HL-60 (cell line): ENCODE data around the gene C6orf132.

Experiments used
- DNase-seq, 2 experiments: peaks; one replicate each; pipeline ENCODE4 v3.0.0-alpha.2; 2010 to 2020; ENCODE audit warnings: low read depth in 1 of 2, low spot score in 1 of 2
- H3K27ac ChIP-seq: fragments of 250-450 bp; sonication (Bioruptor Pico); replicated peaks from 2 replicates; pipeline ENCODE4 v1.5.1; 2020; ENCODE audit warnings: mild to moderate bottlenecking, moderate library complexity
- H3K27me3 ChIP-seq: fragments of 250-450 bp; sonication (Bioruptor Pico); 2 replicates; pipeline ENCODE4 v1.5.1; 2021; ENCODE audit warnings: mild to moderate bottlenecking, moderate library complexity; ENCODE audit not compliant: insufficient read depth, poor library complexity, severe bottlenecking
- H3K4me3 ChIP-seq: replicated peaks from 2 replicates; pipeline ENCODE4 v1.5.1; 2011; ENCODE audit warnings: mild to moderate bottlenecking, control low read depth, low read length; ENCODE audit not compliant: insufficient read depth
- GABPA ChIP-seq: IDR thresholded peaks from 2 replicates; pipeline ENCODE4 v1.6.1; 2012; ENCODE audit warnings: low read depth
- POLR2AphosphoS5 ChIP-seq: IDR thresholded peaks from 2 replicates; pipeline ENCODE4 v1.6.1; 2012; ENCODE audit warnings: low read depth
- SPI1 ChIP-seq: IDR thresholded peaks from 2 replicates; pipeline ENCODE4 v1.6.1; 2012; ENCODE audit warnings: low read depth, mild to moderate bottlenecking, borderline replicate concordance
- TF ChIP-seq, protein P1 (sequence below): IDR thresholded peaks from 2 replicates; pipeline ENCODE4 v1.6.1; 2012; ENCODE audit warnings: low read depth; ENCODE audit not compliant: insufficient replicate concordance
- TF ChIP-seq, protein P2 (sequence below): IDR thresholded peaks from one replicate; pipeline ENCODE4 v1.5.1; 2011; ENCODE audit warnings: low read length, control low read depth, inconsistent platforms; ENCODE audit not compliant: insufficient read depth

C6orf132 gene

DNA sequence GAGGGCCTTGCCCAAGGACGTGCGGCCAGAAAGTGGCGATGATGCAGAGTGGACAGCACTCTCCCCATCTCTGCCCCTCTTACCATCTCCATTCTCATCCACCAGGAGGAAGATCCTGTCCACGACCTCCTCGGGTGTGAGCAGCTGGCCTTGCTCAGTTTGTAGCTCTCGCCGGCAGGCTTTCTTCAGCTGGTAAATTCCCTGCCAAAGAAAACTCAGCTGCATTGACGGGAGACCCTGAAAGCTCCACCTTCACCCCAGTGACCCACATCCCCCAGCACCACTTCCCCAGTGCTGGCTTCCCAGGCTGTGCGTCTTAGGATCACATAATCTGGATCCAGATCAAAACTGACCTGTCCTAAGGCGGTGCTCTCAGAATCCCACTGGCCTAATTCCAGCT, 43.2 kb upstream of the C6orf132 start:
- DNase-seq = no peak
- H3K27me3 ChIP-seq = no peaks in the 10 kb centered on the region
- TF ChIP-seq POLR2AphosphoS5 = no peak
- no peak for TF ChIP-seq SPI1
- TF ChIP-seq, protein P1, sequence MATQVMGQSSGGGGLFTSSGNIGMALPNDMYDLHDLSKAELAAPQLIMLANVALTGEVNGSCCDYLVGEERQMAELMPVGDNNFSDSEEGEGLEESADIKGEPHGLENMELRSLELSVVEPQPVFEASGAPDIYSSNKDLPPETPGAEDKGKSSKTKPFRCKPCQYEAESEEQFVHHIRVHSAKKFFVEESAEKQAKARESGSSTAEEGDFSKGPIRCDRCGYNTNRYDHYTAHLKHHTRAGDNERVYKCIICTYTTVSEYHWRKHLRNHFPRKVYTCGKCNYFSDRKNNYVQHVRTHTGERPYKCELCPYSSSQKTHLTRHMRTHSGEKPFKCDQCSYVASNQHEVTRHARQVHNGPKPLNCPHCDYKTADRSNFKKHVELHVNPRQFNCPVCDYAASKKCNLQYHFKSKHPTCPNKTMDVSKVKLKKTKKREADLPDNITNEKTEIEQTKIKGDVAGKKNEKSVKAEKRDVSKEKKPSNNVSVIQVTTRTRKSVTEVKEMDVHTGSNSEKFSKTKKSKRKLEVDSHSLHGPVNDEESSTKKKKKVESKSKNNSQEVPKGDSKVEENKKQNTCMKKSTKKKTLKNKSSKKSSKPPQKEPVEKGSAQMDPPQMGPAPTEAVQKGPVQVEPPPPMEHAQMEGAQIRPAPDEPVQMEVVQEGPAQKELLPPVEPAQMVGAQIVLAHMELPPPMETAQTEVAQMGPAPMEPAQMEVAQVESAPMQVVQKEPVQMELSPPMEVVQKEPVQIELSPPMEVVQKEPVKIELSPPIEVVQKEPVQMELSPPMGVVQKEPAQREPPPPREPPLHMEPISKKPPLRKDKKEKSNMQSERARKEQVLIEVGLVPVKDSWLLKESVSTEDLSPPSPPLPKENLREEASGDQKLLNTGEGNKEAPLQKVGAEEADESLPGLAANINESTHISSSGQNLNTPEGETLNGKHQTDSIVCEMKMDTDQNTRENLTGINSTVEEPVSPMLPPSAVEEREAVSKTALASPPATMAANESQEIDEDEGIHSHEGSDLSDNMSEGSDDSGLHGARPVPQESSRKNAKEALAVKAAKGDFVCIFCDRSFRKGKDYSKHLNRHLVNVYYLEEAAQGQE = no peak
- TF ChIP-seq GABPA = no peak
- TF ChIP-seq, protein P2, sequence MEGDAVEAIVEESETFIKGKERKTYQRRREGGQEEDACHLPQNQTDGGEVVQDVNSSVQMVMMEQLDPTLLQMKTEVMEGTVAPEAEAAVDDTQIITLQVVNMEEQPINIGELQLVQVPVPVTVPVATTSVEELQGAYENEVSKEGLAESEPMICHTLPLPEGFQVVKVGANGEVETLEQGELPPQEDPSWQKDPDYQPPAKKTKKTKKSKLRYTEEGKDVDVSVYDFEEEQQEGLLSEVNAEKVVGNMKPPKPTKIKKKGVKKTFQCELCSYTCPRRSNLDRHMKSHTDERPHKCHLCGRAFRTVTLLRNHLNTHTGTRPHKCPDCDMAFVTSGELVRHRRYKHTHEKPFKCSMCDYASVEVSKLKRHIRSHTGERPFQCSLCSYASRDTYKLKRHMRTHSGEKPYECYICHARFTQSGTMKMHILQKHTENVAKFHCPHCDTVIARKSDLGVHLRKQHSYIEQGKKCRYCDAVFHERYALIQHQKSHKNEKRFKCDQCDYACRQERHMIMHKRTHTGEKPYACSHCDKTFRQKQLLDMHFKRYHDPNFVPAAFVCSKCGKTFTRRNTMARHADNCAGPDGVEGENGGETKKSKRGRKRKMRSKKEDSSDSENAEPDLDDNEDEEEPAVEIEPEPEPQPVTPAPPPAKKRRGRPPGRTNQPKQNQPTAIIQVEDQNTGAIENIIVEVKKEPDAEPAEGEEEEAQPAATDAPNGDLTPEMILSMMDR = no peak

DNA sequence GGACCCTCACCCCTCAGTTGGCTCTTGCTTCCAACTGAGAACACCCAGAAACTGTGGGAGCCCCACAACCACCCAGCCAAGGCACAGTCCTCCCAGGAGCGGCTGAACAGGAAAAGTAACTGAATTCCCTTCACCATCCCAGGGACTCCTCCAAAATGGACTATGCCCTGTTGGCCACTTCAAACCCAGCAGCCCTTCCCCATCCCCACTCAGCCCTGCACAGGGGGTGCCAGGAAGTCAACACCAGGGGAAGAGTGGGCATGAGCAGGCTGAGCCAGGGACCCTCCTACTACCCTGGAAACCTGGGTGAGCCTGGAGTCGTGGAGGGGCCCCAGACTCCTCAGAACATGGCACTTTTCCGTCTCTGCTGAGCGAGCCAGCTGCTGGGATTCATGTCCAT, 42.1 kb upstream of the C6orf132 start:
- DNase-seq = no peak

More for the DNA sequence above, 43.2 kb upstream of the C6orf132 start:
- no peak overlapping the region for H3K27ac ChIP-seq
- H3K4me3 ChIP-seq = no peak overlapping the region

DNA sequence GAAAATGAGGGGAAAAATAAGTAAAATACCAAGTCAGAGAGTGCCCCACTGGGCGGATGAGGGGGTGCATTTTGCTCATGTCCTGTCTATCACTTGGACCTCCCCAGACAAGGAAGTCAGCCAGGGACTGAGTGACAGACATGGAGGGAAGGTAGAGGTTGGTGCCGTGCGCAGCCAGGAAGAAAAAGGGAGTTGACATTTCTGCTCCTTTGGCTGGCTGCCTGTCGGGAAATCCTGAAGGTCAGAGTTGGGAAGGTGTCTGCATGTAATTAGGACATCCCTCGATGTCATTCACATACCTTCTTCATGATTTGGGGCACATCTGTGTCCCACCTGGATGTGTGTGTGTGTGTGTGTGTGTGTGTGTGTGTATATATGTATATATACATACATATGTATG, 39.7 kb upstream of the C6orf132 start:
- TF ChIP-seq SPI1 (no peak), GABPA (no peak), POLR2AphosphoS5 (no peak)
- TF ChIP-seq, protein P1 = no peak
- TF ChIP-seq, protein P2 = no peak
- no peak overlapping the region for H3K27ac ChIP-seq
- DNase-seq = no peak
- no peak overlapping the region for H3K4me3 ChIP-seq
- no peaks in the 10 kb centered on the region for H3K27me3 ChIP-seq

More for the DNA sequence above, 42.1 kb upstream of the C6orf132 start:
- Histone ChIP-seq H3K27ac (no peak overlapping the region), H3K4me3 (no peak overlapping the region), H3K27me3 (no peaks in the 10 kb centered on the region)
- TF ChIP-seq POLR2AphosphoS5 (no peak), SPI1 (no peak), GABPA (no peak)
- TF ChIP-seq, protein P1 = no peak
- TF ChIP-seq, protein P2 = no peak
